Right ventricle myocardium superior (tissue), 1 donor: ENCODE results near the gene GMPPA. TPM values are rescaled to one million over a fixed set of nuclear protein-coding genes. Genes with fewer than 3 reads are reported as not detected.

Source experiments
- ATAC-seq: fragments of 200-7000 bp; cut with Tn5 transposase; one replicate; pipeline ENCODE4 v1.9.1; 2020; ENCODE audit warnings: mild to moderate bottlenecking; ENCODE audit not compliant: poor library complexity
- DNase-seq: peaks from one replicate; pipeline ENCODE4 v3.0.0-alpha.2; 2020
- intact Hi-C: fragments of 100-400 bp; cut with DNase I; formaldehyde crosslinking; loops from one replicate; pipeline ENCODE4 v1.11.2; 2022
- total RNA-seq: library from RNA; stranded (reverse); fragmentation: NEBNext Ultra II Directional; extraction: Animal tissue kit (Norgen Biotek cat#: 25700); gene quantifications from one replicate; pipeline ENCODE4 v1.2.1, GENCODE V29; 2021
- donor health status: DM: no; HTN: yes; CAD: no; lungs with severe emphysema.

Gene GMPPA
- total RNA-seq, 1 donor from 2014 or later, result 22.3 TPM

- ATAC-seq (no peak), DNase-seq (no peak)
- intact Hi-C loops, result no loop called here
Observed at GRCh38 chr2:219527472-219527871, 28.8 kb downstream of the GMPPA start.

DNA sequence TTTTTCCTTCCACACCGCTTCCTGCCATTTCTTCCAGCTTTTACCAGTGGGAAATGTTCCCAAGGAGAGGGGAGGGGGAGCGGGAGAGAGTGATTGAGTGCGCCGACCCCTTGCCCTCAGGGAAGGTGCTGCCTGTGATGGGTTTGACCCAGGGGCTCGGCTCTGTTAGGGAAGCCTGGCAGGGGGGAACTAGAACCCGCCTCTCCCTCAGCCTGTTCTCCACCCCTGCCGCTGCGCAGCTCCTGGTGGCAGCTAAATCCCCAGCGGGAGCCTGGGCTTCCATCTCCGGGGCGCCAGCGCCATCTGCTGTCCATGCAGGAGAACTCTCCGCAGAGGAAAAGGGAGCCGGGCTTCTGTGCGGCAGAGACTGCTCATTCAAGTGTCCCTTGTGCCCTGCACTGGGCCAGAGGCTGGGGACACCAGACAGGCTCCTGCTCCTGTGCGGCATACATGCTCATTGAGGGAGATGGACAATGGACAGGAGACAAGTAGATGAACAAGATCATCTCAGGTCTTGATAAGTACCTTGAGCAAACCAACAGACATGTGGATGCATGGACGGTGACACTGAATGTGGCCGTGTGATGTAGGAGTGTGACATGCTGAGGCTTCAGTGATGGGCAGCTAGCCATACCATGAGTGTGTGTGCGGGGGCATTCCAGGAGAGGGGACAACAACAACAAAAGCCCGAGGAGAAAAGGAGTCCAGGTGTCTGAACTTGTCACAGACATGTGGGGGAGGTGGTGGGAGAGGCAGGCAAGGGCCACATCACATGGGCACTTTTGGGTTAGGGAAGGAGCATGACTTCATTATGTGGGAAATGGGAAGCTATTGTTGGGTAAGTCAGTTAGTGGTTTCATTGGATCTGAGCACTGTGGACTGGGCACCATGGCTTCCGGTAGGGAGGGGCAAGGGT is 31.6 kb downstream of the GMPPA start:
- peak; percentile 91 for ATAC-seq
- peak; percentile 89 for DNase-seq

DNA sequence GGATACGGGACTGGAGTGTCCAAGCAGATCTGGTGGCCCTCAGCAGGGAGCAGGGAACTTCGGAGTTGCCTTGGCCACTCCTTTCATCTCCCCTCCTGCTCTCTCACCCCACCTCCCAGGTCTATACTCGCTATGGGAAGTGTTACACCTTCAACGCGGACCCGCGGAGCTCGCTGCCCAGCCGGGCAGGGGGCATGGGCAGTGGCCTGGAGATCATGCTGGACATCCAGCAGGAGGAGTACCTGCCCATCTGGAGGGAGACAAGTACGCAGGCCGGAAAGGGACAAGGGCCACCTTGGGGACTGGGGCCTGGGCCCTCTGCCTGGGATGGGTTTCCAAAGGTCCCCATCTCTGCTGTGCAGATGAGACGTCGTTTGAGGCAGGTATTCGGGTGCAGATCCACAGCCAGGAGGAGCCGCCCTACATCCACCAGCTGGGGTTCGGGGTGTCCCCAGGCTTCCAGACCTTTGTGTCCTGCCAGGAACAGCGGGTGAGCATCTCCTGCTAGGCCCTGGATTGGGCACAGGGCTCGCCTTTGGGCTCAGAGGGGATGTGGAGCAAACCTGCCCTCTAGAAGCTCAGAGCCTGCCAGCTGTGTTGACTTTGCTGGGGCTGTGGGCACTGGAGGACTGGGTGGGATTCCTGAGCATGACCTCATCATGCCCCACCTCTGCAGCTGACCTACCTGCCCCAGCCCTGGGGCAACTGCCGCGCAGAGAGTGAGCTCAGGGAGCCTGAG is 33.1 kb downstream of the GMPPA start:
- ATAC-seq, result no peak
- intact Hi-C loops, result loop anchor here (2.0 to 5.0 kb wide), 2 partner anchors 55 to 127 kb away; no protein-coding TSS in a partner anchor

More for the DNA sequence above, 31.6 kb downstream of the GMPPA start:
- intact Hi-C loops, result loop anchor here (2.0 to 5.0 kb wide), 2 partner anchors 53 to 126 kb away; no protein-coding TSS in a partner anchor

GRCh38 chr2:219532378-219532649 is 33.6 kb downstream of the GMPPA start:
- intact Hi-C loops, result loop anchor here (5.0 kb wide), 1 partner anchor 55 kb away; no protein-coding TSS in a partner anchor
- ATAC-seq, result no peak
- DNase-seq, result no peak

More for the DNA sequence above, 33.1 kb downstream of the GMPPA start:
- DNase-seq, result no peak

DNA sequence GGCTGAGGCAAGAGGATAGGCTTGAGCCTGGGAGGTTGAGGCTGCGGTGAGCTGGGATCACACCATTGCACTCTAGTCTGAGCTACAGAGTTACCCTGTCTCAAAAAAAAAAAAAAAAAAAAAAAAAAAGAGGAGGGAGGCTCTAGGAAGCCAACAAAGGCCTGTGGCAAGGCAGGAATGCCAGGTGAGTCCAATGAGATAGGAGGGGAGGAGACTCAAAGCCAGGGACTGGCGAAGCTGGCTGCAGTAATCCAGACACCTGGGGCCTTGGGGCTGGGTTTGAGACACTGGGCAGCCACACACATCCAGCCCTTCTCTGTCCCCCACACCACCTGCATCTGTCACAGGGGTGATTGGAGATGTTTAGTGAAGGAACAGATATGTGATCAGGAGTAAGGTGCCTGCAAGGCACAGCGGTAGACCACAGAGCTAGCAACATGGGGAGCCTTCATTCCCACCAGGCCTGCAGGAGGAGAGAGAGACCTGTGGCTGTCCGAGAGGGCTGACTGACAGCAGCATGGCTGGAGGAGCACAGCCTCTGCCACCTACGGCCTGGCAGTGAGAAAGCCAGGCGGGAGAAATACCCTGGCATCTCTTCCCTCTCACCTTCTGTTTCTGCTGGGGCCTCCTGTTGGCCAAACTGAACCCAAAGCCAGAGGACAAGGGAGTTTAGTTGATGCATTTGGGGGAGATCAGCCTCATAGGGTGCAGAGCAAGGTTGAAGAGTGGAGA is 35.4 kb downstream of the GMPPA start:
- intact Hi-C loops, result loop anchor here (5.0 kb wide), 1 partner anchor 57 kb away; no protein-coding TSS in a partner anchor
- DNase-seq (no peak), ATAC-seq (no peak)

DNA sequence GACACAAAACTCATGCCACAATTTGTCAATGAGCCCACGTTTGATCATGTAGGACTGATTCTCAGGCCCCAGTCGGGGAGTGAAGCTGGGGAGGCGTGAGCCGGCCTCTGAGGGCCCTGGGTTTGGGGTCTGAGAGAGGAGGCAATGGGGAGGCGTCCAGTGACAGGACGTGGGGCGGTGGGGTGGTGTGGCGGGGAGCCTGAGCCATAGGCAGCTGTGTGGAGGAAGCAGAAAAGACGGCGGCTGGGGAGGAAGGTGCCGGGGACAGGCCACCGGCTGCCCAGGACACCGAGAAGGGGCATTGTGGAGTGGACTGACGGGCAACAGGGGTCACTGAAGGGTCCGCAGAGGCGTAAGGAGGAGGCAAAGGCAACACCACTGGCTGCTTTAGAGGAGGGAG is 37.7 kb downstream of the GMPPA start:
- intact Hi-C loops, result no loop called here
- ATAC-seq (no peak), DNase-seq (no peak)

- intact Hi-C loops, result no loop called here
- no peak for ATAC-seq
- no peak for DNase-seq
Observed at GRCh38 chr2:219536967-219537366, 38.3 kb downstream of the GMPPA start.

DNA sequence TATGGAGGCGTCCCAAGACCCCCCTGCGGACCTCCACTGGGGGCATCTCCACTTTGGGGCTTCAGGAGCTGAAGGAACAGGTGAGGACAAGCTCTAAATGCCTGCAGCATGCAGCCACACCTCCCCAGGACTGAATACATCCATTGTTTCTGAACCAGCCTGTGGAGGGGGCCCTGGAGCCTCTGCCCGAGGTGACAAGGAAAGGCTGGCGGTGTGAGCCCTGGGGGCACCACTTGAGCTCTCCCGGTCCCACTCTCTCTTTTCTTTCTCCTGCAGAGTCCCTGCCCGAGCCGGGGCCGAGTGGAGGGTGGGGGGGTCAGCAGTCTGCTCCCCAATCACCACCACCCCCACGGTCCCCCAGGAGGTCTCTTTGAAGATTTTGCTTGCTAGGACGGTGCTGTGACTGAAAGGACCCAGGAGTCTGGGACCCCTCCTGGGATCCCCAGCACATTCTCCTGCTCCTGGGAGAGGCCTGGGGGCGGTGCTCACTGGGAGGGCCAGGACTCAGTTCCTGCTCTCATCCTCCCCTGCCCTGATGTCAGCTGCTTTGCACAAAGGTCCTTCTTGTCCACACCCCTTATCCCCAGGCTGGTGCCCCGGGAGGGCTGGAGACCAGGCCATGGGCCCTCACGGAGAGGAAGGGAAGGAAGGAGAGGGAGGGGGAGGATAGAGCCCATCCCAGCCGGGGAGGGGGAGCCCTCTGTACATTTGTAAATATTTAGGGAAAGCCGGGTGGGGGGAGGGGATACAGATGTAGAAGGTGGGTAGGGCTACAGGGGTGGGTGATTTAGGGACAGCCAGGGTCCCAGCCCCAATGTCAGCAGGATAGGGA is 39.2 kb downstream of the GMPPA start:
- no peak for ATAC-seq
- DNase-seq, result peak; percentile 37
- intact Hi-C loops, result no loop called here

DNA sequence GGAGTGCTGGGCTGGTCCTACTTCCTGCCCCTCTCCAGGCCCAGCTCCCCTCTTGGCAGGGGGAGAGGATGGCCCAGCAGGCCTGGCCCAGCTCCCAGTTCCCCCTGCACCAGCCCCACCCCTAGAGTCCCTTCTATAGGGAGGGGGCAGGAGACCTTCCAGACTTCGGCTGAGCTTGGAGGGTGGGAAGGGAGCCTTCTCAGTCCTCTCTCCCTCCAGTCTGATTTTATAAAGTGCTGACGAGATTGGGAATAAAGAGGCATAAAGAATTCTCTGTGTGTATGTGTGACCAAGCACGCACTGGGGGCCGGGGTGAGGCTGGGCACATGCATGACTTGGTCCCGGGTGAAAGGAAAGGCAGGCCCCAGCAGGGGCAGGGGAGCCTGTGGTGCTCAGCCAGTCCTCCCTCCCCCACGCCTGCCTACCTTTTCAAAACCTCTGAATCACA is 39.8 kb downstream of the GMPPA start:
- ATAC-seq (no peak), DNase-seq (peak; percentile 31)
- intact Hi-C loops, result no loop called here

GRCh38 chr2:219538956-219539788 is 40.5 kb downstream of the GMPPA start:
- ATAC-seq, result no peak
- intact Hi-C loops, result no loop called here
- DNase-seq, result no peak

- intact Hi-C loops, result loop anchor here (5.0 kb wide), 2 partner anchors 102 to 147 kb away; no protein-coding TSS in a partner anchor
- no peak for ATAC-seq
- no peak for DNase-seq
Observed at GRCh38 chr2:219539926-219540678, 41.4 kb downstream of the GMPPA start.

DNA sequence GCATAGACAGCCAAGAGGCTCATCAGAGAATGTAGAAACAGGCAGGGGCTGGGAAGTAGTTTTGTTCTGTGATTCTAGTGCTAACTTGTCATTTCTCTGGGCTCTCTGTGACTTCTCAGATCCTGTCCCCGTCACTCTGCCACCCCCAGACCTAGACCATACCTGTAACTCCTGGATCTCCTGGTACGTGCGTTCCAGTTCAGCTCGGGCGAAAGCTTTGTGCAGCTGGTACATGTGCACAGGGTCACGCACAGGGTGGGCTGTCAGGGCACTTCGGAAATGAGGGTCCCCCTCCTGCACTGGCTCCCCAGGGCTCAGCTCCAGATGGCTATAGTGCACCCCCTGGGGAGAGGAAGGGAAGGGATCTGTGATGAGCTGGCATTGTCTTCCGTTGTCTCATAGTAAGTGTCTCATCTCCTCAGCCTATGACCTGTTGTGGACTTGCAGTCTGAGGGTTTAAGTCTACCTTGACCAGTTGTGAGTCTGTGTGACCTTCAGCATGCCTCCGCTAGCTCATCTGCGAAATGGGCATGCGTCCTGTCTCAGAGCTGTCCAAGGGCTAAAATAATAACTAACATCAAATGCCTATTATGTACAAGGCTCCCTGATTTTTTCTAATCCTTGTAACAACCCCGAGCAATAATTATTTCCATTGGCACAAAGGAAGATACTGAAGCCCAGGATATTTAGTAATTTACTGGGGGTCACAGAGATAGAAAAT is 42.3 kb downstream of the GMPPA start:
- ATAC-seq (no peak), DNase-seq (no peak)
- intact Hi-C loops, result loop anchor here (5.0 kb wide), 2 partner anchors 101 to 146 kb away; no protein-coding TSS in a partner anchor

GRCh38 chr2:219541611-219542180 is 43.0 kb downstream of the GMPPA start:
- intact Hi-C loops, result loop anchor here (5.0 kb wide), 2 partner anchors 101 to 146 kb away; no protein-coding TSS in a partner anchor
- peak; percentile 88 for DNase-seq
- ATAC-seq, result peak; percentile 33

DNA sequence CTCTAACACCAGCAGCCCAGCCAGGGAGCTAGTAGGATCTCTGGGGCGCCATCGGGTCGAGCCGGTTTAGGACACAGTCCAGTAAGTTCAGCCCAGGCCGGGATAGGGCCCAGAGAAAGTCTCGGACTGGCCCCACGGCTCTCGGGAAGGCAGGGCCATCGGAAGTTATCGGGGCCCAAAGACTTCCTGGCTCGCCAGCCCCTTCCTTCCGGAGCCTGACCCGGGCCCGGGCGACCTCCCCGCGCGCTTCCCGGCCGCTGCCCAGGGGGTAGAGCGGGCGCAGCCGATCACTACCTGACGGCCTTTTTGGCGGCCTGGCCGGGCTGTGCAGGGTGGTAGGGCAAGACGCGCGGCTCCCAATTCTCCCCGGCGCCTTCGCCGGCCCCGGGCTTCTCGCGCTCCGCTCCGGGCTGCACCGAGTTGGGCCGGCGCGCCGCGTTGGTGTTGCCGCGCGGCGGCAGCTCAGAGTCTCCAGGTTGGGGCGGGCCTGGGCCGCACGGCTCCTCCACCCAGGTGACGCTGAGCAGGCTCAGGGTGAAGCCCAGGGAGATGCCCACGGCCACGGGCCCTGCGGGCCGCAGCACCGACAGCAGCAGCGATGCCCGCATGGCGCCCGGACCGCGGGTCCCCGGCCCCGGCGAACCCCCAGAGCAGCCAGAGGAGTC is 44.4 kb downstream of the GMPPA start:
- intact Hi-C loops, result loop anchor here (5.0 kb wide), 2 partner anchors 99 to 144 kb away; no protein-coding TSS in a partner anchor
- DNase-seq, result no peak
- peak; percentile 48 for ATAC-seq
